Right lobe of liver (tissue), 6 donors: Measurements from ENCODE around the gene SNX19. TPM values are rescaled to one million over a fixed set of nuclear protein-coding genes. Genes with fewer than 3 reads are reported as not detected.

ENCODE experiments used
- ATAC-seq, 4 donors: fragments of 200-7000 bp; cut with Tn5 transposase; one replicate each; pipeline ENCODE4 v1.9.1; 2020; ENCODE audit warnings: mild to moderate bottlenecking in 4 of 4, moderate library complexity in 4 of 4
- DNase-seq, 3 donors: peaks; one replicate each; pipeline ENCODE4 v3.0.0-alpha.2; 2020
- H3K27ac ChIP-seq, 3 donors: fragments of 200-600 bp; one replicate each; pipeline ENCODE4 v1.8.0; 2022
- H3K27me3 ChIP-seq, 2 donors: fragments of 200-600 bp; one replicate each; pipeline ENCODE4 v1.8.0; 2022
- H3K36me3 ChIP-seq, 4 donors: fragments of 200-600 bp; sonication (generic) in 1 of 4; one replicate each; pipeline versions ENCODE4 v1.5.1 to v1.8.0; 2017 to 2022; ENCODE audit warnings: control low read depth in 1 of 4
- H3K4me1 ChIP-seq, 4 donors: fragments of 200-600 bp; sonication (generic) in 1 of 4; one replicate each; pipeline versions ENCODE4 v1.5.1 to v1.8.0; 2017 to 2022; ENCODE audit warnings: control low read depth in 1 of 4
- H3K4me3 ChIP-seq, 3 donors: fragments of 200-600 bp; one replicate each; pipeline ENCODE4 v1.8.0; 2022
- H3K9me3 ChIP-seq, 4 donors: fragments of 200-600 bp; sonication (generic) in 1 of 4; one replicate each; pipeline versions ENCODE4 v1.5.1 to v1.8.0; 2017 to 2022; ENCODE audit warnings: control low read depth in 1 of 4
- CTCF ChIP-seq, 4 donors: fragments of 200-600 bp in 3 of 4; fragments of 450-650 bp in 1 of 4; IDR thresholded peaks; one replicate each; pipeline versions ENCODE4 v1.5.1 to v1.8.0; 2016 to 2022; ENCODE audit warnings: antibody characterized with exemption in 4 of 4, mild to moderate bottlenecking in 2 of 4
- POLR2A ChIP-seq: fragments of 450-650 bp; IDR thresholded peaks from one replicate; pipeline ENCODE4 v1.6.1; 2017; ENCODE audit warnings: antibody characterized with exemption, mild to moderate bottlenecking
- WGBS: methylation state at CpG from one replicate; pipeline ENCODE4 v1.1.6; 2018; ENCODE audit warnings: low coverage, low lambda C conversion rate; ENCODE audit not compliant: insufficient coverage; ENCODE audit errors: missing lambda C conversion rate; 5-methylcytosine and 5-hydroxymethylcytosine counted together
- intact Hi-C, 2 donors: fragments of 100-400 bp; cut with DNase I; formaldehyde crosslinking; loops; one replicate each; pipeline versions ENCODE4 v1.11.2 to v1.14.1; 2022
- total RNA-seq, 6 experiments: library from RNA; depleted of rRNA in 2 of 6; stranded (reverse); fragments of >200 nt in 2 of 6; fragmentation: NEBNext Ultra II Directional in 3 of 6; extraction: Animal tissue kit (Norgen Biotek cat#: 25700) in 3 of 6; gene quantifications; one replicate each; pipeline versions ENCODE4 v1.1.0 to v1.2.4, GENCODE V29; 2016 to 2023
- donor health status: DM: no; HTN: yes; CAD: no.
- donor health status: DM: no; HTN: no; CAD: no.
- donor health status: DM: no; HTN: no; CAD: no.
- donor health status: DM: no; HTN: yes; CAD: no.
- donor health status: DM: no; HTN: yes; CAD: no.

SNX19 gene
- total RNA-seq, 6 experiments from 2014 or later = 23.3 to 74.4 (median 32.7) TPM

- Histone ChIP-seq H3K36me3 (peaks cover 5 to 72% (median 30%) of the 10 kb centered on the region in 4 donors), H3K27ac (no peak overlapping the region), H3K4me1 (no peaks in the 10 kb centered on the region), H3K27me3 (no peaks in the 10 kb centered on the region), H3K9me3 (no peaks in the 10 kb centered on the region), H3K4me3 (no peak overlapping the region)
- TF ChIP-seq CTCF (IDR thresholded peaks at IDR 0.05) (no peak), POLR2A (no peak)
- intact Hi-C loops = no loop called here
- no peak for ATAC-seq
- no peak for DNase-seq
These were observed 36.4 kb downstream of the SNX19 start for GRCh38 chr11:130879836-130880235.

GRCh38 chr11:130876931-130877915, 39.1 kb downstream of the SNX19 start:
- Histone ChIP-seq H3K27ac (no peak overlapping the region), H3K27me3 (no peaks in the 10 kb centered on the region), H3K9me3 (no peaks in the 10 kb centered on the region), H3K4me3 (no peak overlapping the region), H3K4me1 (no peaks in the 10 kb centered on the region), H3K36me3 (peaks cover 5 to 61% (median 26%) of the 10 kb centered on the region in 4 donors)
- intact Hi-C loops = no loop called here
- WGBS = 73% methylated on average over 6 of the region's 6 CpGs
- TF ChIP-seq CTCF (IDR thresholded peaks at IDR 0.05) = no peak
- no peak for TF ChIP-seq POLR2A
- DNase-seq (no peak), ATAC-seq (no peak)

- ATAC-seq (no peak), DNase-seq (no peak)
- Histone ChIP-seq H3K4me1 (no peaks in the 10 kb centered on the region), H3K27ac (no peak overlapping the region), H3K27me3 (no peaks in the 10 kb centered on the region), H3K4me3 (no peak overlapping the region), H3K9me3 (no peaks in the 10 kb centered on the region), H3K36me3 (peaks cover under 1 to 67% (median 26%) of the 10 kb centered on the region in 4 donors)
- intact Hi-C loops = no loop called here
- TF ChIP-seq CTCF (IDR thresholded peaks at IDR 0.05) = no peak
- TF ChIP-seq POLR2A = no peak
- WGBS = 72% methylated on average over 4 of the region's 4 CpGs
These were observed 40.2 kb downstream of the SNX19 start for GRCh38 chr11:130876100-130876499.

- H3K27ac ChIP-seq = no peak overlapping the region
- 88% methylated on average over 7 of the region's 7 CpGs for WGBS
- ATAC-seq (no peak), DNase-seq (no peak)
- intact Hi-C loops = no loop called here
- no peaks in the 10 kb centered on the region for H3K27me3 ChIP-seq
- TF ChIP-seq POLR2A (no peak), CTCF (IDR thresholded peaks at IDR 0.05) (no peak)
- H3K4me3 ChIP-seq = no peak overlapping the region
- H3K9me3 ChIP-seq = no peaks in the 10 kb centered on the region
- peaks cover 0 to 59% (median 20%) of the 10 kb centered on the region in 4 donors for H3K36me3 ChIP-seq
- no peaks in the 10 kb centered on the region for H3K4me1 ChIP-seq
These were observed 41.2 kb downstream of the SNX19 start for GRCh38 chr11:130874955-130875531.
